HG02885 (cell line): Measurements from ENCODE around the gene SZRD1.

Experiments
- ATAC-seq: cut with Tn5 transposase; IDR thresholded peaks from one replicate; pipeline ENCODE4 v1.9.1; 2021; ENCODE audit warnings: mild to moderate bottlenecking; ENCODE audit not compliant: unreplicated experiment, poor library complexity

The SZRD1 gene

GRCh38 chr1:16367258-16367967 lies 371 bp downstream of the SZRD1 start:
- peak; percentile 68 for ATAC-seq

- ATAC-seq = no peak
Measured at GRCh38 chr1:16367968-16368890, 1.2 kb downstream of the SZRD1 start.

DNA sequence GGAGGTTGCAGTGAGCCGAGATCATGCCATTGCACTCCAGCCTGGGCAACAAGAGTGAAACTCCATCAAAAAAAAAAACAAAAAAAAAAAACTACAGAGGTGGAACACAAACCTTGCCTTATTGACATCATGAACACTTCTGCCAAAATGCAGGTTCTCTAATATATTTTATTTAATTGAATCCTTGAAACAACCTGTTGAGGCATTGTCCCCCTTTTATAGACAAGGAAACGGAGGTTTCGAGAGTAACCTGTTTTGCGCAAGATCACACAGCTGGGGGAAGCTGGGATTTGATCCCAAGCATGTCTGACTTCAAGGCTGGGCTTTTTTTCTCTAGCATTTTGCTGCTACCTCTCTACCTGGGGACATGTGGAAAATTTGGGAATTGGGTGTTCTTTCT lies 2.8 kb downstream of the SZRD1 start:
- no peak for ATAC-seq

DNA sequence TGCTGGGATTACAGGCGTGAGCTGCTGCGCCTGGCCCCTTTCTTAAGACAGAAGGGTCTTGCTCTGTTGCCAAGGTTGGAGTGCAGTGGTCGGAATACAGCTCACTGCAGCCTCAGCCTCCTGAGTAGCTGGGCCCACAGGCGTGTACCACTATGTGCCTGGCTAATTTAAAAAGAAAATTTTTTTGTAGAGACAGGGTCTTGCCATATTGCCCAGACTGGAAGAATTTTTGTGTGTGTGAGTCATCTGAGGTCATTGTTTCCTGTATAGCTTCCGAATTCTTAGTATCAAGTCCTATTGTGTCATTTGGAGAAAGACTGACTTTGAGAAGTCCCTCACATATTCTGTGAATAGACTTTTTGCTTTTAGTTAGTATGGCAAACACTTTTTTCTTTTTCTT lies 4.7 kb downstream of the SZRD1 start:
- no peak for ATAC-seq

GRCh38 chr1:16372535-16373285 lies 5.7 kb downstream of the SZRD1 start:
- no peak for ATAC-seq

DNA sequence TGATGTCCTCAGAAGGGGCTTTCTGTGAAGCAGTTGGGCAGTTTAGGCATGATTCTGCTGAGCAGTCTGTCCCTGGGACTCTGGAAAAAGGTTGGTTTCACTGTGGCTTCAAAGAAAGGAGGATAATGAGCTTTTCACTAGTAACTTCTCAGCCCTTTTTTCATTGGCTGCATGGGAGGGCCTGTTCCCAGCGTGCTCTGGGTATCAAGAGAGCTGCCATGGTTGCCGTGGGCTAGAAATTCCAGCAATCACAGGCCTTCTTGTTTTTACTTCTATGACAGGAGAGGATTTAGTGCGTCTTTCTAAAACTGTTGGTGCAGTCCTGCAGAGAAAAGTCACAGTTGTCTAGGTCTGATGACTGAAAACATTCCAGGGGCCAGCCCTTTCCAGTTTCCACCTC lies 7.2 kb downstream of the SZRD1 start:
- ATAC-seq = no peak

- ATAC-seq = no peak
Measured at GRCh38 chr1:16375521-16376340, 8.7 kb downstream of the SZRD1 start.

DNA sequence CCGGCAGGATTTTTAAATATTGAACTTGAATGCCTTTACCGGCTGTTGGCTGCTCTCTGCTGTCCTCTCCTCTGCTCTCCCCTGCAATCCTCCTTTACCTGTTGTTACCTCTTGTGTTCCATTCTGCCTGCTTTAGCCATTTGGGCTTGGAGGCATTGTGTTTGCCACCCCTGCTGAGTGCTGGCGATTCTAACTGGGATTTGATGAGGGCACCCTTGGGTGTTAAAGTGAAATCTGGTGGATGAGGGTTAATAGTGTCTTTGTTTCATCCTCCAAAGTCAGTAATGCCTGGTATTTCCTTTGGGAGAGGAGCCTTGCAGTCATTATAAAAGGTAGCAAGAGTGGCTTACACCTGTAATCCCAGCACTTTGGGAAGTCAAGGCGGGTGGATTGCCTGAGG lies 9.9 kb downstream of the SZRD1 start:
- ATAC-seq = no peak

- no peak for ATAC-seq
Measured at GRCh38 chr1:16378443-16378842, 11.4 kb downstream of the SZRD1 start.

DNA sequence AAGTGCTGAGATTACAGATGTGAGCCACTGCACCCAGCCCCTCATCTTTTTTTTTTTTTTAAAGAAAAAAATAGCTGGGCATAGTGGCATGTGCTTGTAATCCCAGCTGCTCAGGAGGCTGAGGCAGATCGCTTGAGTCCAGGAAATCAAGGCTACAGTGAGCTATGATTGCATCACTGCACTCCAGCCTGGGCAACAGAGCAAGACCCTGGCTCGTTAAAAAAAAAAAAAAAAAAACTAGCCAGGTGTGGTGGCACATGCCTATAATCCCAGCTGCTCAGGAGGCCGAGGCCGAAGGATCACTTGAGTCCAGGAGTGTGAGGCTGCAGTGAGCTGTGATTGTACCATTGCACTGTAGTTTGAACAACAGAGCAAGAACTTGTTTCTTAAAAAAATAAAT lies 13.8 kb downstream of the SZRD1 start:
- no peak for ATAC-seq

DNA sequence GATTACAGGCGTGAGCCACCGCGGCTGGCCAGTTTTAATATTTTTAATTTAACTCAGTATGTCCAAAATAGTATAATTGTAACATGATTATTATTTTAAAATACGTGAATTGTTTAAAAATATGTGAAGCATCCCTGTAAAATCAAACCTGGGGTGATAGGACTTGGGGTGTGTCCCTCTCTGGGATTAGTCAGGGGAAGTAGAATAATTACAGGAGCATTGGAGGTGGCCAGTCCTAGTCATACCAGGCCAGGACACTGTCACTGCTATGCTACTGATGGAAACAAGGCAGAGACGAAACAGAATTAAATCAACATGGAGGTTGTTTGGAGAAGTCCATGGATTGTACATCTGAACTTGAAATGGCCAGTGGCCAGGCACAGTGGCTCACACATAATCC lies 16.8 kb downstream of the SZRD1 start:
- ATAC-seq = no peak

- no peak for ATAC-seq
Measured at GRCh38 chr1:16385659-16386453, 18.8 kb downstream of the SZRD1 start.

- no peak for ATAC-seq
Measured at GRCh38 chr1:16386454-16387113, 19.5 kb downstream of the SZRD1 start.

- peak; percentile 41 for ATAC-seq
Measured at GRCh38 chr1:16387201-16388188, 20.5 kb downstream of the SZRD1 start.

DNA sequence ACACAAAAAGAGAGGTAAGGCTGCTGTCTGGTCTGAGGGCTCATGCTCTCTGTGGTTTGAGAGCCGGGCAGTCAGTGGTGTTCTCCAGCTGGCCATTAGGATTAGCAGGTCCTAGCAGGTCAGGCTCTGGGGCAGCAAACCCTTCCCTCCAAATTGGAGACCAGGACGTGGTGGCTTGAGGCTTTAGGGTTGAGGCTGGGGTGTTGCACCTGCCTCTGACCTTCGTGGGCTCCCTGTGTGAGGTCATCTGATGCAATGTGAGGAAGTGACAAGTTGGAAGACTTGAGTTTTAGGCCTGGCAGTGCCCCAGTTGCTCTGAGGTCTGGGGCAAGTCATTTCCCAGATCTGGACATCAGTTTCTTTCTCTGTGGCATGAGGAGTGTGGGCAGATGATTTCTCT lies 24.4 kb downstream of the SZRD1 start:
- ATAC-seq = no peak

DNA sequence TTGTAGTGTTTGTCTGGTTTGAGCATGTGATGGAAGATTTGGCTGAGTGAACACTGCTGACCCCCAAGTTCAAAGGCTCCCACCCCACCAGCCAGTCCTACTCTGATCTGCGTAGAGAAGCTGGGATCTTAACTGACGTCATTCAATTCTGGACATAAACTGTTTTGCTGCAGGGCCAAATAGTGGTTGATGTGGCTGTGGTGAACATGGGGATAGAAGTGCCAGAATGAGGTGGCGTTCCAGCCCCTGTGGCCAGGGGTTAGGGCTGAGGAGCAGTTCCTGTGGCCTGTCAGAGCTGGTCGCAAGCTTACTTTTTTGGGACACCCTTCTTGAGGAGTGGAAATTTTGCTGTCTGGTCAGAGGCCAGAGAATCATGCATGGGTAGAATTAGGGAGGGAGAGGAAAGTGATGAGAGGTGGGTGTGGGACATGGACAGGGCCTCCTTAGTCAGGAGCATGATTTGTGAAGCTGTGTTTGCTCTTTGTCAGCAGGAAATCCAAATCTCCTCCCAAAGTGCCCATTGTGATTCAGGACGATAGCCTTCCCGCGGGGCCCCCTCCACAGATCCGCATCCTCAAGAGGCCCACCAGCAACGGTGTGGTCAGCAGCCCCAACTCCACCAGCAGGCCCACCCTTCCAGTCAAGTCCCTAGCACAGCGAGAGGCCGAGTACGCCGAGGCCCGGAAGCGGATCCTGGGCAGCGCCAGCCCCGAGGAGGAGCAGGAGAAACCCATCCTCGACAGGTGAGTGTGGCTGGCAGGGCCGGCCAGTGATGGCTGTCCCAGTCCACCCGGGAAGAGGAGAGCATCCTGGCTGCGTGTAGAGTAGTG lies 25.9 kb downstream of the SZRD1 start:
- no peak for ATAC-seq
